GM06990 (cell line): Measurements from ENCODE around the gene WDFY4.

ENCODE experiments used
- DNase-seq: peaks from one replicate; pipeline ENCODE4 v3.0.0-alpha.2; 2011; ENCODE audit not compliant: insufficient read length; ENCODE audit errors: extremely low read depth
- H3K27me3 ChIP-seq: replicated peaks from 2 replicates; pipeline ENCODE4 v1.6.0; 2011; ENCODE audit warnings: low read length; ENCODE audit not compliant: control insufficient read depth, insufficient read depth
- H3K36me3 ChIP-seq: 2 replicates; pipeline ENCODE4 v1.5.1; 2011; ENCODE audit warnings: low read length; ENCODE audit not compliant: control insufficient read depth, insufficient read depth
- H3K4me3 ChIP-seq: replicated peaks from 2 replicates; pipeline ENCODE4 v1.5.1; 2011; ENCODE audit warnings: low read depth, mild to moderate bottlenecking, control low read depth, low read length
- CTCF ChIP-seq: IDR thresholded peaks from 2 replicates; pipeline ENCODE4 v1.5.1; 2011; ENCODE audit warnings: low read length, control low read depth, mild to moderate bottlenecking, inconsistent platforms; ENCODE audit not compliant: insufficient read depth, poor library complexity, severe bottlenecking

Gene WDFY4

GRCh38 chr10:49010865-49011264, 326.2 kb downstream of the WDFY4 start:
- DNase-seq: no peak
- no peak overlapping the region for H3K4me3 ChIP-seq
- no peak for TF ChIP-seq CTCF
- no peaks in the 10 kb centered on the region for H3K36me3 ChIP-seq
- H3K27me3 ChIP-seq: no peaks in the 10 kb centered on the region

- H3K4me3 ChIP-seq: no peak overlapping the region
- no peak for DNase-seq
- no peaks in the 10 kb centered on the region; the same call in 1 of the 2 replicates for H3K27me3 ChIP-seq
- H3K36me3 ChIP-seq: no peaks in the 10 kb centered on the region
- no peak for TF ChIP-seq CTCF
These were observed 327.1 kb downstream of the WDFY4 start for GRCh38 chr10:49011756-49012155.

- no peak for DNase-seq
- no peaks in the 10 kb centered on the region for H3K36me3 ChIP-seq
- TF ChIP-seq CTCF: no peak
- H3K4me3 ChIP-seq: no peak overlapping the region
- no peaks in the 10 kb centered on the region; the same call in 1 of the 2 replicates for H3K27me3 ChIP-seq
These were observed 327.9 kb downstream of the WDFY4 start for GRCh38 chr10:49012603-49013002.

- no peak for TF ChIP-seq CTCF
- Histone ChIP-seq H3K4me3 (no peak overlapping the region), H3K36me3 (no peaks in the 10 kb centered on the region), H3K27me3 (no peaks in the 10 kb centered on the region; the same call in 1 of the 2 replicates)
- no peak for DNase-seq
These were observed 331.0 kb downstream of the WDFY4 start for GRCh38 chr10:49015700-49016099.

GRCh38 chr10:49021685-49022084, 337.0 kb downstream of the WDFY4 start:
- H3K4me3 ChIP-seq: no peak overlapping the region

More at GRCh38 chr10:49021685-49022084, 337.0 kb downstream of the WDFY4 start:
- no peaks in the 10 kb centered on the region; the same call in 1 of the 2 replicates for H3K27me3 ChIP-seq
- no peak for DNase-seq
- H3K36me3 ChIP-seq: no peaks in the 10 kb centered on the region
- TF ChIP-seq CTCF: no peak
